ENCODE results near the gene CPA5. TPM values are rescaled to one million over a fixed set of nuclear protein-coding genes. Genes with fewer than 3 reads are reported as not detected.
A peak's percentile ranks its signal among the peaks of the same experiment; 100 is the strongest.
"Not testable (repeated sequence)": the region's sequence is repeated elsewhere in the genome, so short reads cannot be mapped to it uniquely, and the experiment has no call there.

The CPA5 gene
- total and polyA plus RNA-seq, 4 experiments from 2014 or later, result 12.3 to 23.7 TPM; not detected in 2

DNA sequence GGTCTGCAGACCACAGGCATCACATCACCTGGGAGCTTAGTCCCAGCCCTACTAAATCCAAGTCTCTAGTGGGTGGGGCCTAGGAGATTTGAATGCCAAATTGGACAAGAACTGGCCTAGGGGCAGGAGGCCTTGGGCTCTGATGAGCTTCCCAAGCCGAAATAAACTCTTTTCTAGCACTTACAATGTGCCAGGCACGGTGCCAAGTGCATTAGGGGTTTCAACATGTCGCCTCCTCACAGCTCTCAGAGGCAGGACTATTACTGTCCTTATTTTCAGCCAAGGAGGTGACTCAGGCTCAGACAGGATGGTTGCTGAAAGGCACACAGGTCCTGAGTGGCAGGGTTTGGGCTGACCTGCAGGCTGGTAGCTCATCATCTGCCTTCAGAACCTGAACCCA lies 26.4 kb downstream of the CPA5 start:
- H3K27ac Mint-ChIP-seq, result no peak overlapping the region
- no peak for DNase-seq
- peaks cover 0 to under 1% of the 10 kb centered on the region in 2 donors for H3K36me3 Mint-ChIP-seq
- ChIA-PET POLR2A (ENCODE audit: partially characterized antibody) (no interaction called here), CTCF (ENCODE audit: partially characterized antibody) (no interaction called here)
- Histone ChIP-seq H3K4me3 (ENCODE audit: low read length in 2 of 2) (no peak overlapping the region), H3K4me1 (ENCODE audit: insufficient read depth, low read length) (no peaks in the 10 kb centered on the region), H3K27me3 (ENCODE audit: insufficient read depth, low read length) (no peaks in the 10 kb centered on the region), H3K27ac (ENCODE audit: low read depth, low read length) (no peak overlapping the region), H3K9me3 (ENCODE audit: control insufficient read depth in 1 of 2, low read length in 2 of 2) (no peaks in the 10 kb centered on the region), H3K36me3 (ENCODE audit: insufficient read depth, low read length) (no peaks in the 10 kb centered on the region)
- intact Hi-C loops (cut with micrococcal nuclease), result no loop called here
- H3K9me3 Mint-ChIP-seq, result peaks cover 0 to 6% (median under 1%) of the 10 kb centered on the region in 8 donors
- H3K4me3 Mint-ChIP-seq, result no peak overlapping the region
- H3K27me3 Mint-ChIP-seq, result peaks cover 0 to 2% of the 10 kb centered on the region in 2 donors
- peaks cover 8 to 28% (median 10%) of the 10 kb centered on the region in 4 donors for H3K4me1 Mint-ChIP-seq

DNA sequence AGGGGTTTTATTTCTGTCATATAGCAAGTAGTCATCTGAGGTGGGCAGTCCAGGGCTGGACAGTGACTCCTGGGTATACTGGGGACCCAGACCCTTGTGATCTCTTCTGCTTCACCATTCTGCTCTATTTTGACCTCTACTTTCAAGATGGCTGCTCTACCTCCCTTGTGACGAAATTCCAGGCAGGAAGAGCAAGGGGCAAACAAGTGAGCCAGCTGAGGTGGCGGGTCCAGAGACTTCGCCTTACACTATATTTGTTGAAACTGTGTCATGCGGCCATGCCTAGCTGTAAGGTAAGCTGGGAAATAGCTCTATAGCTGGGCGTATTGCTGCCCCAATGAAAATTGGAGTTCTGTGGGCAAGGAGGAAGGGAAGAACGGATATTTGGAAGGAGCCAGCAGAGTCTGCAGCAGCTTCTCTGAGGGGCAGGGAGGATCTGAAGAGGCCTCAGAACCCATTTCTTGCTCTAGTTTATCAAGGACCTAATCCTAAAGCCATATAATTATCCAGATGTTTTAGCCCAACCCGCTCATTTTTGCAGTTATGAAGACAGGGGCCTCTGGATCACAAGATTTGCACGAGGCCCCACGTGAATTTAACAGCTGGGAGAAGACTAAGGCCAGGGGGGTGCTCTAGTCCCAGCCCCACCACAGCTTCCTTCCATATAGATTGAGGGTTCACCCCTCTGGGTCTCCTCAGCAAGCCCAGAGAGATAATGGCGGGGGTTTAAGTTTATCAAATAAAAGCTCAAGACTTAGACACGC lies 28.0 kb downstream of the CPA5 start:
- no peaks in the 10 kb centered on the region for H3K27me3 ChIP-seq (ENCODE audit: insufficient read depth, low read length)
- CTCF ChIA-PET (ENCODE audit: partially characterized antibody), result no interaction called here
- Mint-ChIP-seq H3K4me1 (peaks cover 5 to 18% (median 8%) of the 10 kb centered on the region in 4 donors), H3K27me3 (peaks cover 0 to 2% of the 10 kb centered on the region in 2 donors), H3K27ac (no peak overlapping the region), H3K36me3 (peaks cover 0 to 3% of the 10 kb centered on the region in 2 donors), H3K4me3 (no peak overlapping the region), H3K9me3 (peaks cover 3 to 14% (median 9%) of the 10 kb centered on the region in 8 donors)
- H3K36me3 ChIP-seq (ENCODE audit: insufficient read depth, low read length), result no peaks in the 10 kb centered on the region
- intact Hi-C loops (cut with micrococcal nuclease), result no loop called here
- H3K4me1 ChIP-seq (ENCODE audit: insufficient read depth, low read length), result no peaks in the 10 kb centered on the region
- H3K9me3 ChIP-seq (ENCODE audit: control insufficient read depth in 1 of 2, low read length in 2 of 2), result no peaks in the 10 kb centered on the region
- POLR2A ChIA-PET (ENCODE audit: partially characterized antibody), result no interaction called here
- no peak overlapping the region for H3K27ac ChIP-seq (ENCODE audit: low read depth, low read length)
- DNase-seq, result no peak
- no peak overlapping the region for H3K4me3 ChIP-seq (ENCODE audit: low read length in 2 of 2)

- no peak overlapping the region for H3K27ac ChIP-seq (ENCODE audit: low read depth, low read length)
- Mint-ChIP-seq H3K36me3 (peaks cover 0 to 3% of the 10 kb centered on the region in 2 donors), H3K4me3 (no peak overlapping the region), H3K27ac (peak overlapping the region in 1 of 7 donors; percentile 36), H3K9me3 (peaks cover 3 to 14% (median 9%) of the 10 kb centered on the region in 8 donors), H3K4me1 (peaks cover under 1 to 6% (median 3%) of the 10 kb centered on the region in 4 donors), H3K27me3 (peaks cover 0 to 3% of the 10 kb centered on the region in 2 donors)
- intact Hi-C loops (cut with micrococcal nuclease), result no loop called here
- H3K36me3 ChIP-seq (ENCODE audit: insufficient read depth, low read length), result no peaks in the 10 kb centered on the region
- H3K4me1 ChIP-seq (ENCODE audit: insufficient read depth, low read length), result no peaks in the 10 kb centered on the region
- H3K27me3 ChIP-seq (ENCODE audit: insufficient read depth, low read length), result no peaks in the 10 kb centered on the region
- CTCF ChIA-PET (ENCODE audit: partially characterized antibody), result no interaction called here
- no peak overlapping the region for H3K4me3 ChIP-seq (ENCODE audit: low read length in 2 of 2)
- H3K9me3 ChIP-seq (ENCODE audit: control insufficient read depth in 1 of 2, low read length in 2 of 2), result no peaks in the 10 kb centered on the region
- DNase-seq, result no peak
- POLR2A ChIA-PET (ENCODE audit: partially characterized antibody), result no interaction called here
Observed at GRCh38 chr7:130374507-130374906, 29.9 kb downstream of the CPA5 start.

DNA sequence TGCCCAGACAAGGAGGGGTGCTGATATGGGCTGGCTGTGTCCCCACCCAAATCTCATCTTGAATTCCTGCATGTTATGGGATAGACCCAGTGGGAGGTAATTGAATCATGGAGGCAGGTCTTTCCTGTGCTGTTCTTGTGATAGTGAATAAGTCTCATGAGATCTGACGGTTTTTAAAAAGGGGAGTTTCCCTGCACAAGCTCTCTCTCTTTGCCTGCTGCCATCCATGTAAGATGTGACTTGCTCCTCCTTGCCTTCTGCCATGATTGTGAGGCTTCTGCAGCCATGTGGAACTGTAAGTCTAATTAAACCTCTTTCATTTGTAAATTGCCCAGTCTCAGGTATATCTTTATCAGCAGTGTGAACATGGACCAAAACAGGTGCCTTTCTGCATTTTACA lies 31.8 kb downstream of the CPA5 start:
- H3K4me3 ChIP-seq (ENCODE audit: low read length in 2 of 2); H3K4me3 Mint-ChIP-seq; H3K36me3 ChIP-seq (ENCODE audit: insufficient read depth, low read length); intact Hi-C loops (cut with micrococcal nuclease); H3K4me1 ChIP-seq (ENCODE audit: insufficient read depth, low read length); H3K36me3 Mint-ChIP-seq; H3K27ac ChIP-seq (ENCODE audit: low read depth, low read length); CTCF ChIA-PET (ENCODE audit: partially characterized antibody); DNase-seq; H3K4me1 Mint-ChIP-seq; H3K9me3 ChIP-seq (ENCODE audit: control insufficient read depth in 1 of 2, low read length in 2 of 2); H3K27me3 Mint-ChIP-seq; POLR2A ChIA-PET (ENCODE audit: partially characterized antibody); H3K27me3 ChIP-seq (ENCODE audit: insufficient read depth, low read length); H3K27ac Mint-ChIP-seq: not testable (repeated sequence)
- H3K9me3 Mint-ChIP-seq, result peaks cover 3 to 14% (median 9%) of the 10 kb centered on the region in 8 donors

DNA sequence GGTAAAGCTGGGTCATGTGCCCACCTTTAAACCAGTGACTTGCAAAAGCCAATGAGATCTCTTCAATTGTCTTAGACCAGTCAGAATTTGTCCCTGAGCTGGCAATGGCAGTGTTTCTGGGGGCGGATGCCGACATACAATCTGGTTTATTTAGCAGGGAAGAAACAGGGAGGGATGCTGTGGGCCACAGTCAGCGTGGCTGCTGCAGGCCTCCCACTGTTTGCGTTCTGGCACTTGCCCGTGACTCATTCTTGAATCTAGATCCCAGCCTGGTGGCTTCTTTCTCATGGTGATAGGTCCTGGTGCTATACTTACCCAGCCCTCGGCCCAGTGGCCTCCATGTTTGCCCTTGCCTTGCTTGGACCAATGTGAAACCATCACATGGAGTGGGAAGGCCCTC lies 32.6 kb downstream of the CPA5 start:
- H3K27me3 Mint-ChIP-seq, result peaks cover 0 to 3% of the 10 kb centered on the region in 2 donors
- POLR2A ChIA-PET (ENCODE audit: partially characterized antibody), result no interaction called here
- H3K27ac Mint-ChIP-seq, result no peak overlapping the region

GRCh38 chr7:130379019-130379418 lies 34.4 kb downstream of the CPA5 start:
- no peaks in the 10 kb centered on the region for H3K9me3 ChIP-seq (ENCODE audit: control insufficient read depth in 1 of 2, low read length in 2 of 2)
- H3K9me3 Mint-ChIP-seq, result peaks cover 3 to 14% (median 9%) of the 10 kb centered on the region in 8 donors
- POLR2A ChIA-PET (ENCODE audit: partially characterized antibody), result no interaction called here
- H3K27me3 ChIP-seq (ENCODE audit: insufficient read depth, low read length), result no peaks in the 10 kb centered on the region
- intact Hi-C loops (cut with micrococcal nuclease), result no loop called here
- H3K27me3 Mint-ChIP-seq, result peaks cover 0 to 1% of the 10 kb centered on the region in 2 donors
- no peaks in the 10 kb centered on the region for H3K4me1 ChIP-seq (ENCODE audit: insufficient read depth, low read length)
- no peak overlapping the region for H3K4me3 Mint-ChIP-seq
- H3K4me3 ChIP-seq (ENCODE audit: low read length in 2 of 2), result no peak overlapping the region
- CTCF ChIA-PET (ENCODE audit: partially characterized antibody), result no interaction called here
- no peak overlapping the region for H3K27ac Mint-ChIP-seq
- no peaks in the 10 kb centered on the region for H3K4me1 Mint-ChIP-seq
- DNase-seq, result no peak
- peaks cover 0 to 3% of the 10 kb centered on the region in 2 donors for H3K36me3 Mint-ChIP-seq
- no peak overlapping the region for H3K27ac ChIP-seq (ENCODE audit: low read depth, low read length)
- no peaks in the 10 kb centered on the region for H3K36me3 ChIP-seq (ENCODE audit: insufficient read depth, low read length)

More for the DNA sequence above, 32.6 kb downstream of the CPA5 start:
- H3K9me3 ChIP-seq (ENCODE audit: control insufficient read depth in 1 of 2, low read length in 2 of 2), result no peaks in the 10 kb centered on the region
- H3K27me3 ChIP-seq (ENCODE audit: insufficient read depth, low read length), result no peaks in the 10 kb centered on the region
- Mint-ChIP-seq H3K9me3 (peaks cover 3 to 14% (median 9%) of the 10 kb centered on the region in 8 donors), H3K36me3 (peaks cover 0 to 3% of the 10 kb centered on the region in 2 donors), H3K4me3 (no peak overlapping the region), H3K4me1 (no peaks in the 10 kb centered on the region)
- no peak overlapping the region for H3K27ac ChIP-seq (ENCODE audit: low read depth, low read length)
- H3K4me3 ChIP-seq (ENCODE audit: low read length in 2 of 2), result no peak overlapping the region
- DNase-seq, result no peak
- intact Hi-C loops (cut with micrococcal nuclease), result no loop called here
- H3K36me3 ChIP-seq (ENCODE audit: insufficient read depth, low read length), result no peaks in the 10 kb centered on the region
- CTCF ChIA-PET (ENCODE audit: partially characterized antibody), result interaction anchor here (1.0 kb wide), 1 partner anchor 17 kb away, joined by 3 read pairs; no protein-coding TSS in a partner anchor
- no peaks in the 10 kb centered on the region for H3K4me1 ChIP-seq (ENCODE audit: insufficient read depth, low read length)

GRCh38 chr7:130379532-130379920 lies 34.9 kb downstream of the CPA5 start:
- no peak for DNase-seq
- peaks cover 0 to 1% of the 10 kb centered on the region in 2 donors for H3K27me3 Mint-ChIP-seq
- intact Hi-C loops (cut with micrococcal nuclease), result no loop called here
- H3K4me1 Mint-ChIP-seq, result no peaks in the 10 kb centered on the region
- H3K36me3 ChIP-seq (ENCODE audit: insufficient read depth, low read length), result no peaks in the 10 kb centered on the region
- H3K4me3 Mint-ChIP-seq, result no peak overlapping the region
- H3K4me1 ChIP-seq (ENCODE audit: insufficient read depth, low read length), result no peaks in the 10 kb centered on the region
- H3K27ac ChIP-seq (ENCODE audit: low read depth, low read length), result no peak overlapping the region
- no peak overlapping the region for H3K4me3 ChIP-seq (ENCODE audit: low read length in 2 of 2)
- no peaks in the 10 kb centered on the region for H3K27me3 ChIP-seq (ENCODE audit: insufficient read depth, low read length)
- ChIA-PET CTCF (ENCODE audit: partially characterized antibody) (no interaction called here), POLR2A (ENCODE audit: partially characterized antibody) (no interaction called here)
- H3K36me3 Mint-ChIP-seq, result peaks cover 0 to 3% of the 10 kb centered on the region in 2 donors
- H3K9me3 ChIP-seq (ENCODE audit: control insufficient read depth in 1 of 2, low read length in 2 of 2), result no peaks in the 10 kb centered on the region
- no peak overlapping the region for H3K27ac Mint-ChIP-seq
- H3K9me3 Mint-ChIP-seq, result peaks cover 3 to 14% (median 9%) of the 10 kb centered on the region in 8 donors

Measured in CD4-positive, alpha-beta memory T cell (primary cell).